Thoracic aorta (tissue), 2 donors: ENCODE results near the gene MAGIX. TPM values are rescaled to one million over a fixed set of nuclear protein-coding genes. Genes with fewer than 3 reads are reported as not detected.

Source experiments
- ATAC-seq: fragments of 150-250 bp; one replicate; pipeline ENCODE4 v1.8.0; 2017; ENCODE audit warnings: low read depth; ENCODE audit not compliant: insufficient number of reproducible peaks, low FRiP score
- DNase-seq: peaks from one replicate; pipeline ENCODE4 v3.0.0-alpha.2; 2020; ENCODE audit warnings: low spot score
- H3K27ac ChIP-seq, 2 donors: fragments of 200-600 bp; sonication (generic); 1 replicate in 1 of 2; 2 replicates in 1 of 2; pipeline ENCODE4 v1.5.1; 2016; ENCODE audit warnings: mild to moderate bottlenecking in 2 of 2, moderate library complexity in 2 of 2
- H3K27me3 ChIP-seq: fragments of 200-600 bp; sonication (generic); replicated peaks from 2 replicates; pipeline ENCODE4 v1.6.0; 2016; ENCODE audit warnings: mild to moderate bottlenecking; ENCODE audit not compliant: insufficient read depth
- H3K36me3 ChIP-seq: fragments of 200-600 bp; sonication (generic); one replicate; pipeline ENCODE4 v1.5.1; 2016
- H3K4me1 ChIP-seq, 2 donors: fragments of 200-600 bp; sonication (generic); 1 replicate in 1 of 2; 2 replicates in 1 of 2; pipeline versions ENCODE4 v1.5.1 to v1.6.0; 2016; ENCODE audit warnings: low read depth in 2 of 2, mild to moderate bottlenecking in 1 of 2; ENCODE audit not compliant: control insufficient read depth in 1 of 2
- H3K4me3 ChIP-seq: fragments of 200-600 bp; sonication (generic); 2 replicates; pipeline ENCODE4 v1.5.1; 2016; ENCODE audit warnings: mild to moderate bottlenecking
- H3K9me3 ChIP-seq: fragments of 200-600 bp; sonication (generic); 2 replicates; pipeline ENCODE4 v1.5.1; 2016
- CTCF ChIP-seq: fragments of 200-600 bp; sonication (generic); IDR thresholded peaks from one replicate; pipeline ENCODE4 v1.5.1; 2019; ENCODE audit warnings: antibody characterized with exemption
- total RNA-seq, 2 donors: library from RNA; depleted of rRNA; stranded (reverse); fragments of >200 nt; gene quantifications; one replicate each; pipeline versions ENCODE4 v1.1.0 to v1.2.3, GENCODE V29; 2016

The MAGIX gene
- total RNA-seq, 2 donors from 2014 or later, result 3.5 to 16.8 TPM

- Histone ChIP-seq H3K9me3 (no peaks in the 10 kb centered on the region), H3K4me3 (no peak overlapping the region), H3K4me1 (no peaks in the 10 kb centered on the region), H3K36me3 (no peaks in the 10 kb centered on the region), H3K27ac (no peak overlapping the region), H3K27me3 (no peaks in the 10 kb centered on the region)
- DNase-seq, result no peak
- no peak for TF ChIP-seq CTCF
- no peak for ATAC-seq
These were observed 9.1 kb upstream of the MAGIX start for GRCh38 chrX:49153467-49153866.

GRCh38 chrX:49155243-49155899 lies 7.2 kb upstream of the MAGIX start:
- Histone ChIP-seq H3K27ac (peak overlapping the region; percentile 92 to 94), H3K9me3 (no peaks in the 10 kb centered on the region), H3K4me1 (no peaks in the 10 kb centered on the region), H3K27me3 (no peaks in the 10 kb centered on the region), H3K36me3 (no peaks in the 10 kb centered on the region), H3K4me3 (peak overlapping the region; percentile 78)
- TF ChIP-seq CTCF, result no peak
- no peak for DNase-seq
- ATAC-seq, result peak; percentile 54

- H3K27me3 ChIP-seq, result no peaks in the 10 kb centered on the region
- H3K27ac ChIP-seq, result peak overlapping the region; percentile 92 to 94
- no peaks in the 10 kb centered on the region for H3K36me3 ChIP-seq
- peak; percentile 64 for TF ChIP-seq CTCF
- peak overlapping the region; percentile 78 for H3K4me3 ChIP-seq
- ATAC-seq (peak; percentile 85), DNase-seq (peak; percentile 68)
- H3K9me3 ChIP-seq, result no peaks in the 10 kb centered on the region
- no peaks in the 10 kb centered on the region for H3K4me1 ChIP-seq
These were observed 6.4 kb upstream of the MAGIX start for GRCh38 chrX:49155900-49156837.

- no peaks in the 10 kb centered on the region for H3K36me3 ChIP-seq
- ATAC-seq (no peak), DNase-seq (no peak)
- no peaks in the 10 kb centered on the region for H3K27me3 ChIP-seq
- no peaks in the 10 kb centered on the region for H3K4me1 ChIP-seq
- H3K4me3 ChIP-seq, result no peak overlapping the region
- TF ChIP-seq CTCF, result no peak
- no peaks in the 10 kb centered on the region for H3K9me3 ChIP-seq
- no peak overlapping the region for H3K27ac ChIP-seq
These were observed 5.4 kb upstream of the MAGIX start for GRCh38 chrX:49157194-49157593.

- H3K27me3 ChIP-seq, result no peaks in the 10 kb centered on the region
- no peaks in the 10 kb centered on the region for H3K36me3 ChIP-seq
- no peak for TF ChIP-seq CTCF
- no peaks in the 10 kb centered on the region for H3K4me1 ChIP-seq
- H3K4me3 ChIP-seq, result no peak overlapping the region
- ATAC-seq (no peak), DNase-seq (no peak)
- H3K27ac ChIP-seq, result no peak overlapping the region
- no peaks in the 10 kb centered on the region for H3K9me3 ChIP-seq
These were observed 1.6 kb upstream of the MAGIX start for GRCh38 chrX:49160908-49161307.
